Lower leg skin (tissue), 4 donors: ENCODE results near the gene MSANTD3. TPM values are rescaled to one million over a fixed set of nuclear protein-coding genes. Genes with fewer than 3 reads are reported as not detected.

Experiments used
- DNase-seq, 2 donors: peaks; one replicate each; pipeline ENCODE4 v3.0.0-alpha.2; 2019; ENCODE audit warnings: low spot score in 2 of 2
- H3K4me3 ChIP-seq: fragments of 200-600 bp; sonication (generic); 2 replicates; pipeline ENCODE4 v1.5.1; 2017; ENCODE audit warnings: mild to moderate bottlenecking, low read depth; ENCODE audit not compliant: poor library complexity, severe bottlenecking
- CTCF ChIP-seq, 3 donors: fragments of 450-650 bp; IDR thresholded peaks; one replicate each; pipeline ENCODE4 v1.5.1; 2016; ENCODE audit warnings: antibody characterized with exemption in 3 of 3, mild to moderate bottlenecking in 3 of 3, moderate library complexity in 2 of 3
- POLR2A ChIP-seq, 2 donors: fragments of 450-650 bp; IDR thresholded peaks; one replicate each; pipeline ENCODE4 v1.6.1; 2016 to 2017; ENCODE audit warnings: antibody characterized with exemption in 2 of 2, mild to moderate bottlenecking in 1 of 2, moderate library complexity in 1 of 2
- WGBS, 2 donors: methylation state at CpG; one replicate each; pipeline ENCODE4 v1.1.5; 2018; 5-methylcytosine and 5-hydroxymethylcytosine counted together
- intact Hi-C: fragments of 100-400 bp; cut with DNase I; formaldehyde crosslinking; loops from one replicate; pipeline ENCODE4 v1.15.0; 2023; ENCODE audit warnings: low total_unique reads
- total RNA-seq, 4 donors: library from RNA; depleted of rRNA; stranded (reverse); fragments of >200 nt; gene quantifications; one replicate each; pipeline ENCODE4 v1.1.0, GENCODE V29; 2016

Gene MSANTD3
- total RNA-seq, 4 donors from 2014 or later = 12.1 to 18.8 (median 17.2) TPM

- TF ChIP-seq CTCF (IDR thresholded peaks at IDR 0.05) (no peak), POLR2A (IDR thresholded peaks at IDR 0.05) (no peak)
- 66 to 69% methylated on average over 4 of the region's 4 CpGs for WGBS, 2 donors
- no peak for DNase-seq
- intact Hi-C loops = no loop called here
- H3K4me3 ChIP-seq = no peak overlapping the region
Observed at GRCh38 chr9:100443781-100444768, 17.1 kb downstream of the MSANTD3 start.

- WGBS, 2 donors = 95 to 97% methylated on average over 1 of the region's 1 CpG
- intact Hi-C loops = no loop called here
- no peak overlapping the region for H3K4me3 ChIP-seq
- TF ChIP-seq POLR2A (IDR thresholded peaks at IDR 0.05) = no peak
- no peak for DNase-seq
Observed at GRCh38 chr9:100445161-100445902, 18.4 kb downstream of the MSANTD3 start.

GRCh38 chr9:100445903-100446549, 19.1 kb downstream of the MSANTD3 start:
- 95 to 97% methylated on average over 5 of the region's 5 CpGs for WGBS, 2 donors
- no peak for TF ChIP-seq POLR2A (IDR thresholded peaks at IDR 0.05)
- no peak for TF ChIP-seq CTCF (IDR thresholded peaks at IDR 0.05)
- no peak for DNase-seq
- H3K4me3 ChIP-seq = no peak overlapping the region
- intact Hi-C loops = no loop called here

GRCh38 chr9:100447041-100447440, 20.1 kb downstream of the MSANTD3 start:
- H3K4me3 ChIP-seq = no peak overlapping the region
- intact Hi-C loops = no loop called here
- no peak for DNase-seq
- TF ChIP-seq CTCF (IDR thresholded peaks at IDR 0.05) (no peak), POLR2A (IDR thresholded peaks at IDR 0.05) (no peak)

- intact Hi-C loops = no loop called here
- no peak for TF ChIP-seq POLR2A (IDR thresholded peaks at IDR 0.05)
- no peak for TF ChIP-seq CTCF (IDR thresholded peaks at IDR 0.05)
- H3K4me3 ChIP-seq = no peak overlapping the region
- DNase-seq = no peak
- WGBS, 2 donors = 94 to 98% methylated on average over 2 of the region's 2 CpGs
Observed at GRCh38 chr9:100448266-100448665, 21.3 kb downstream of the MSANTD3 start.

GRCh38 chr9:100449420-100449819, 22.5 kb downstream of the MSANTD3 start:
- H3K4me3 ChIP-seq = no peak overlapping the region
- intact Hi-C loops = no loop called here
- WGBS, 2 donors = 99 to 100% methylated on average over 2 of the region's 2 CpGs
- no peak for DNase-seq
- TF ChIP-seq POLR2A (IDR thresholded peaks at IDR 0.05) = no peak
- TF ChIP-seq CTCF (IDR thresholded peaks at IDR 0.05) = no peak
